GM21360 (cell line): ENCODE measurements around the gene LMTK3.
"Not testable (repeated sequence)": the region's sequence is repeated elsewhere in the genome, so short reads cannot be mapped to it uniquely, and the experiment has no call there.

ENCODE experiments used
- ATAC-seq: cut with Tn5 transposase; IDR thresholded peaks from one replicate; pipeline ENCODE4 v1.9.1; 2021; ENCODE audit warnings: mild to moderate bottlenecking, moderate library complexity; ENCODE audit not compliant: unreplicated experiment

The LMTK3 gene

DNA sequence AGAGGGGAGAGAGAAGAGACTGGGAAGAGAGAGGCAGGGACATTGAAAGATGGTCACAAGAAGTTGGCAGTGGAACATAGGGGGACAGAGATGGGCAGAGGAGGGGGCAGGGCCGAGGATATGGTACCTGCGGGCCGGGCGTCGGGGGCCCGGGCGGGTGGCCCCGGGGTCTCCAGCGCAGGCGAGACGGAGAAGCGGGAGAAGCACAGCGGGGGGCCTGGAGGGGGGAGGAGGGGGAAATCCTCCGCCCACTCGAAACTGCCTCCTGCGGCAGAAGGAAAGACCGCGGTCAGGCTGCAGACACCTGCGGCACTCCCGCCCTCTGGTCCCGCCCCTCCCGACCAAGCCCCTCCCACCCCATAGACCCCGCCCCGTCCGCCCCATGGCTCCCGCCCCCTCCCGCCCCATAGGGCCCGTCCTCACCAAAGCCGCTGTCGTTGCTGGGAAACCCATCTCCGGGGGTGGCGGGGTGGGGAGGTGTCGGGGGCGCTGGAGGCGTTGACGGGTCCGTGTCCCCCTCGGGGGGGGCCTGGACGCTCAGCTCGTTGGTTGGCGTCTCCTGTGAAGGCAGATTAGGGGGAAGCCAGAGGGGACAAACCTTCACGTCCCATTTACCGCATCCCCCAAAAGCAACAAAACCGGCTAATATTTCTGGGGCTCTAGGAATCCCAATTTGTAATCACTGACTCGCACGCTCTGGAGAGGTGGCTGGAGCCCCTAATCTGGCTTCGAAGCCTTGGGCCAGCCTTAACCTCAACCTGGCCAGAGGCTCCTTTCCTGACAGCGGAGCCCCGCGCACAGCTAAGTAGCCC is 20.4 kb downstream of the LMTK3 start:
- no peak for ATAC-seq

DNA sequence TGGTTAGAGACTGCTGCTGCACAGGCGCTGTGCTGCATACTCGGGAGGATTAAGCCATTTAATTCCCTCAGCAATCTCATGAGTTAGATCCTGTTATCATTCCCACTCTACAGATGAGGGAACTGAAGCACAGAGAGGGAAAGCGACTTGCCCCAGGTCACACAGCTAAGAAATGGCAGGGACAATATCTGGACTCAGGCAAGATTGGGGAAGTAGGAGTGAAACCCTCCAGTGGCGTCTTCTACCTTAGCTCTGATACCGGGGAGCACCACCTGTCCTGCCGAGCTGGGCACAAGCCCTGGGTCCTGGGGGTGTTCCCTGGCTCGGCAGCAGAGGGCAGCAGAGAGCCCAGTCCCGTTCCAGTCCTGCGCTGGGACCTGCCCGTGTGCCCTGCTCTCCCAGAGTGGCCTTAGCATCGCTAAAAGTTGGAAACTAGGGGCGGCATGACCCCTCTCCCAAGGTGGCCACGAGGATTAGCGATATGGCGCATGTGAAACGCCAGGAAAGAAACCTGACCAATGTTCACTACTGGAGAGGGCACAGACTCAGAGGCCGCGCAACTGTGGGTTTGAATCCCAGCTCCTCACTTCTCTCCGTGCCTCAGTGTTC is 21.9 kb downstream of the LMTK3 start:
- no peak for ATAC-seq

DNA sequence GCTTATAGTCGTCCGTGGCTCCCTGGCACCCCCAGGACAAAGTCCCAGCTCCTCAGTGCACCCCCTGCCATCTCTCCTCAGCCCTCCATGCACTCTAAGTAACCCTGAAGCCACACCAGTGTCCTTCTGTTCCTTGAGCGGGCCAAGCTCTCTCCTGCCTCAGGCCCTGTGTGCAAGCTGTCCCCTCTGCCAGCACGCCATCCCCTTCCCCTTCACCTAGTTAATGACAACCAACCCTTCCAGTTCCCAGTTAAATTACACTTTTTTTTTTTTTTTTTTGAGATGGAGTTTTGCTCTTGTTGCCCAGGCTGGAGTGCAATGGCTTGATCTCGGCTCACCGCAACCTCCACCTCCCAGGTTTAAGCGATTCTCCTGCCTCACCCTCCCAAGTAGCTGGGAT is 23.2 kb downstream of the LMTK3 start:
- not testable (repeated sequence) for ATAC-seq

DNA sequence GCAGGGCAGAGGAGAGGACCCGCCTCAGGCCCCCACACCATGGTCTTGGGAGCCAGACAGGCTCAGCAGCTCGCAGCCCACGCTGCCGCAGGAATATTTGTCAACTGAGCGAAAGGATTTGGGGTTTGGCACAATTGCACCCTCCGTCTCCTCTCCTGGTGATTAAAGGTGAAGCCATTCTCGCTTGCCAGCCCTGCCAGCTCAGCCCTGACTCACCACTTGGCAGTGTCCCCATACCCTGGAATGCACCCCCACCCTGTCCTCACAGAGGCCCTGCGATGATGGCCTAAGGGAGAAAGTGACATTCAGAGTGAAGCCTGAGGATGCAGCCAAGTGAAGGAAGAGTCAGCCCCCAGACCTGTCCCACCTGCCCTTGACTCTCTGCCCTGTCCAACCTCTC is 23.7 kb downstream of the LMTK3 start:
- ATAC-seq, result no peak

DNA sequence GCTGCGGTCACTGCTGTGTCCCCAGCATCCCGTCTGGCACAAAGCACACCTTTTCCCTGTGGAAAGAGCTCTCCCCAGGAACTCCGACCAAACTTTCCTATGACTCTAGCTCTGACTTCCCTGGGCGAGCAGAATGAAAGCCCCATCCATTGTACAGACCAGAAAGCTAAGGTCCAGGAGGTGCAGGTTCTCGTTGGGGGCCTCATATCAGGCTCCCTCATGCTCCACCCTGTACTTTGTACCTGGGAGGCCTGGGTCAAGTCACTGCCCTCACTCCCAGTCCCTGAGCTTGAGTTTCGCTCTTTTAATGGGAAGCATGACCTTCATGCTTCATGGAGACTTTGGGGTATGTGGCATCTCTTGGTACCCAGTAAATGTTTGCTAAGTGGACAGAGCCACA is 24.1 kb downstream of the LMTK3 start:
- no peak for ATAC-seq

DNA sequence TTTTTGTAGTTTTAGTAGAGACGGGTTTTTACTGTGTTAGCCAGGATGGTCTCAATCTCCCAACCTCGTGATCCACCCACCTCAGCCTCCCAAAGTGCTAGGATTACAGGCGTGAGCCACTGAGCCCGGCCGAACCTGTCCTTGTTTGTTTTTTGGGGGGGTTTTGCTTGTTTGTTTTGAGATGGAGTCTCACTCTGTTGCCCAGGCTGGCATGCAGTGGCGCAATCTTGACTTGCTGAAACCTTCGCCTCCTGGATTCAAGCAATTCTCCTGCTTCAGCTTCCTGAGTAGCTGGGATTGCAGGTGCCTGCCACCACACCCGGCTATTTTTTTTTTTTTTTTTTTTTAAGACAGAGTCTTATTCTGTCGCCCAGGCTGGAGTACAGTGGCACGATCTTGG is 24.9 kb downstream of the LMTK3 start:
- ATAC-seq, result not testable (repeated sequence)

DNA sequence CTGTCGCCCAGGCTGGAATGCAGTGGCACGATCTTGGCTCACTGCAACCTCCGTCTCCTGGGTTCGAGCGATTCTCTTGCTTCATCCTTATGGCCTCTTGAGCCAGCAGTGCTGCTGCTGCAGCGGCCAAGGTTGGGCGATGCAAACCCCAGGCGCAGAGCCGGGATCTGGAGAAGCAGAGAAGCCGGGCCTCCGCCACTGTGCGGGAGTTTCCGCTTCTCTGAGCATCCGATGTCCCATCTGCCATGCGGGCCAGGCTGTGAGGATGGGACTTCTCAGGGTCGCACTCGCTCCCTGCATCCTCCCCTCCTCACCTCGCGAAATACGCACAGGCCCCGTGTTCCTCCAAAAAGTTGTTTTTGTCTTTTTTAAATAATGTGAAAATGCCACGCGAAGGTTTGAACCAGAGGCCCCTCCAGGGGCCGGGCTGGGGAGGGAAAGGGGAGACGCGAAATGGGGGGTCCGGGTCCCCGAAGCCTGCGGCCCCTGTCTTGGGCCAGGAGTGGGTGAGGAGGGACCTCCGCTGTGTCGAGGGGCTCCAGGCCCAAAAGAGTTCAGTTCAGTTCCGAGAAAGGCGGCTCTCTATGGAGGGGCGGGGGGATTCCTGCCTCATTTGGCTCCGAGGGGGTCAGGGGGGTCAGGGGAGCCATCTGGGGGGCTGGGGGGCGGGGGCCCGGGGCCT is 26.6 kb downstream of the LMTK3 start:
- ATAC-seq, result no peak

DNA sequence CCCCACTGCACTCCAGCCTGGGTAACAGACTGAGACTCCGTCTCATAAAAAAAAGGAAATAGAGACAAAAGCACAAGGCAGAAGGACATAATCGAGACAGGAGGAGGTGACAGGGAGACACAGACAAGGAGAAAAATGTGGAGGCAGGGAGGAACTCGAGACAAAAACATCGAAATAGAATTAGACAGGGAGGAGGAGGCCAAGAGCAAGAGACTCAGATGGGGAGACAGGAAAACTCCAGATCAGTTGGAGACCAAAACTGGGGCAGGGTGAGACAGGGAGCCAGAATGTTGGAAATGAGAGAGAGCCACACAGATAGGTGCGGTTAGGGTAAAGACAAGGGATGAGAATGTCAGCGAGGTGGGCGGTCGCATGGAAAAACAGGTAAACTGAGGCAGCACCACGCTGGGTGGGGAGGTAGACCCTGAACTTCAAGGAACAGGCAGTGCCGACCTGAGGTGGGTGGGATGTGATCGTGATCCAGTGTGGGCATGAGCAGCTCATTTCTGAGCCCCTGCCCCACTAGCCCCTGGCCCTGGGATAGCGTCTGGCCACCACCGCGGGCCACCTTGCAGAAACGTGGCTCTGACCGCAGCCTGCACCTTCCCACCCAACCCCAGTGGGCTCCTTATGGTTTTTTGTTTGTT is 27.3 kb downstream of the LMTK3 start:
- ATAC-seq, result no peak

DNA sequence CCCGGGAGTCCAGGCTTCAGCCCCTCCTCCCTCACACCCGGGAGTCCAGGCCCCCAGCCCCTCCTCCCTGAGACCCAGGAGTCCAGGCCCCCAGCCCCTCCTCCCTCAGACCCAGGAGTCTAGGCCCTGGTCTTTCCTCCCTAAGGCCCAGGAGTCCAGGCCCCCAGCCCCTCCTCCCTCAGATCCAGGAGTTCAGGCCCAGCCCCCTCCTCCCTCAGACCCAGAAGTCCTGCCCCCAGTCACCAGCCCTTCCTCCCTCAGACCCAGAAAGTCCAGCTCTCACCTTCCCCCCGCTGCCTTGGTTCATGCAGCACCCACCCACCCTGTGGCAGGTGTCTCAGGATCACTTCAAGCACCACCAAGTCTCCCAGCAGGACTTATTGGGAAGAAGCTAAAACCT is 28.3 kb downstream of the LMTK3 start:
- no peak for ATAC-seq

DNA sequence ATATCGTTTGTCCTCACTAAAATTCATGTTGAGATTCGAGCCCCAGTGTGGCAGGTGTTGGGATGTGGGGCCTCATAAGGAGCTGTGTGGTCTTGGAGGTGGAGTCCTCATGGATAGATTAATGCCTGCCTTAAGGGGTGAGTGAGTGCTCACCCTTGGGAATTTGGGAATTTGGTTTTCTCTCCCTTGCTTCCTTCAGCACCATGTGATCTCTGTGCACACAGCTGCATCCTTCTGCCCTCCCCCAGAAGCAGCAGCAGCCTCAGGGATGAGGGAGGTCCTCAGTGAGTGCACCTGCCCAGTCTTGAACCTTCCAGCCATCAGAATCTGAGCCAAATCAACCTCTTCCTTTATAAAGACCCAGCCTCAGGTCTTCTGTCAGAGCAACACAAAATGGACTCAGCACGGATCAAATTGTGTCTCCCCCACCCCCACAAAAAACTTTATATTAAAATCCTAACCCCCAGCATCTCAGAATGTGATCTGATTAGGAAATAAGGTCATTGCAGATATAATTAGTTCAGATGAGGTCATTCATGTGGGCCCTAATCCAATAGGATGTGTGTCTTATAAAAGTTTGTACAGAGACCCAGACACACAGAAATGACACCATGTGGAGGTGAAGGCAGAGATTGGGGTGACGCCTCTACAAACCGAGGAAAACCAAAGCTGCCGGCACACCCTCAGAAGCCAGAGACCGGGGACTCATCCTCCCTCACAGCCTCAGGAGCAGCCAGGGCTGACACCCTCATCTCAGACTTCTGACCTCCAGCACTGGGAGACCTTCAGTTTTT is 29.6 kb downstream of the LMTK3 start:
- no peak for ATAC-seq

DNA sequence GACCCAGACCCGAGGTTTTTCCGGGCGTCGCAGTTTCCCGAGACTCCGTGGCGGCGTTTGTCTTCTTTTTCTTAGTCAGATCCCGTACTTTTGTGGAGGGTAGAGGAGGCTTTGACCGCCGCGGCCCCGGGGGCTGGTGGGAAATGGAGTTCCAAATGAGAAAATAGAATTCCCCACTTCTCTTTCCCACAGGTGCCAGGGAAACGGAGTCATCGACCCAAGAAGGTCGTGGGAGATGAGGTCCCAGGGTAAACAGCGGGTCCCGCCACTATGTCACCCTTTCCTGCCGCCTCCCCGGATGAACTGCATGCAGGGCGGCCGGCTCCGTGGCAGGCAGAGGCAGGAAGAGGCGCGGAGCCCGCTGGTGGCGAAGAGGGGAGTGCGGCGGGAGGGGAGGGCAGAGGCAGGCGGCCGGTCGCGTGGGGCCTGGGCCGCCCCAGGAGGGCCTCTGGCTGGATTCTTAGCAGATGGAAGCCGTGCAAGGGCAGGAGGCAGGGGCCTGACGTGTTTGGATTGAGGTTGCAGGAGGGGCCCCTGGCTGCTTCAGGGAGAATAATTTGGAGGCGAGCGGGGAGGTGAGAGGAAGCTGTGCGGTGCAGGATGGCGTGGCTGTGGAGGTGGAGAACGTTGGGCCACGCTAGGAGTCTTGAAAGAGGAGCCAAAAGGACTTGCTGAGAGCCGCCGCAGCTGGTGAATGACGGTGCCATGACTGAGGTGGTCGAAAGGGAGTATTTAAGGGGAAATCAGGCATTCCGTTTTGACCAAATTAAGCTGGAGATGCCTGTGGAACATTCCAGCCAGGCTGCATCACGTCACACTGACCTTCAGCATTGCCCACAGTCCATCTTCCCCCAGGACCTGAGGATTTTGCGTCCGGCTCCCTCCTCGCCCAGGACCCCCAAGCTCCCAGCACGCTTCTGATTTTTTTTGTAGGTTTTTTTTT is 30.8 kb downstream of the LMTK3 start:
- no peak for ATAC-seq

DNA sequence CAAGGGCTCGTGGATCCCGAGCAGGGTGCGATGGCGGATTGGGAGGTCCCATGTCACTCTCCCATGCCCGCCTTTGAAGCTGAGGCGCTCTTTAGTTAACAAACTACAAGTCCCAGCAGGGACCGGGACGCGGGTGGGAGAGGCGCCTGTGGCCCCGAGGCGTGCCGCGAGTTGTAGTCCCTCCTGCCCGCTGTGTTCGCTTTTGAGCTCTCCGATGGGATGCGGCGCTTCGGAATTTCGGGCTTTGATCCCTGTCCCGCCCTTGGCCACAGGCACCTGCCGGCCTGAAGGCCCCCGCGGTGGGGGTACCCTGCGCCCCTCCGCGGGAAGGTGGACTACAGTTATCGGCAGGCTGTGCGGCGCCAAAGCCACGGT is 31.5 kb downstream of the LMTK3 start:
- ATAC-seq, result no peak

DNA sequence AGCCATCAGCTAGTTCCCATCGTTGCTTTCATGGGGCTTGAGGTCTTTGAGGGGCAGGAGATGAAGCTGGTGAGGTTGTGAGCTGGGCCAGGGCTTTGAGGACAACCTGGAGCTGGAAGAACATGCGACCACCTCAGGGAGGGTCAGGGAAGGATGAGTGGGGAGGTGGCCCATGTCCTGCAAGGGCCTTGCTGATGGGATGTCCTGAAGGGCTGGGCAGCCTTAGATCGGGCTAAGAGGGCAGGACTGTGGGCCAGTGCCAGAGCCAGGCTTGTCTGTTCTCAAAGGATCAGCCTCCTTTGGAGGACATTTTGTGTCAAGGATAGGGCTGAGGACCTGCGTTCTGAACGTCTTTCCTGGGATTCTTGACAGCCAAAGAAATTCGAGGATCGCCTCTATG is 31.9 kb downstream of the LMTK3 start:
- no peak for ATAC-seq

DNA sequence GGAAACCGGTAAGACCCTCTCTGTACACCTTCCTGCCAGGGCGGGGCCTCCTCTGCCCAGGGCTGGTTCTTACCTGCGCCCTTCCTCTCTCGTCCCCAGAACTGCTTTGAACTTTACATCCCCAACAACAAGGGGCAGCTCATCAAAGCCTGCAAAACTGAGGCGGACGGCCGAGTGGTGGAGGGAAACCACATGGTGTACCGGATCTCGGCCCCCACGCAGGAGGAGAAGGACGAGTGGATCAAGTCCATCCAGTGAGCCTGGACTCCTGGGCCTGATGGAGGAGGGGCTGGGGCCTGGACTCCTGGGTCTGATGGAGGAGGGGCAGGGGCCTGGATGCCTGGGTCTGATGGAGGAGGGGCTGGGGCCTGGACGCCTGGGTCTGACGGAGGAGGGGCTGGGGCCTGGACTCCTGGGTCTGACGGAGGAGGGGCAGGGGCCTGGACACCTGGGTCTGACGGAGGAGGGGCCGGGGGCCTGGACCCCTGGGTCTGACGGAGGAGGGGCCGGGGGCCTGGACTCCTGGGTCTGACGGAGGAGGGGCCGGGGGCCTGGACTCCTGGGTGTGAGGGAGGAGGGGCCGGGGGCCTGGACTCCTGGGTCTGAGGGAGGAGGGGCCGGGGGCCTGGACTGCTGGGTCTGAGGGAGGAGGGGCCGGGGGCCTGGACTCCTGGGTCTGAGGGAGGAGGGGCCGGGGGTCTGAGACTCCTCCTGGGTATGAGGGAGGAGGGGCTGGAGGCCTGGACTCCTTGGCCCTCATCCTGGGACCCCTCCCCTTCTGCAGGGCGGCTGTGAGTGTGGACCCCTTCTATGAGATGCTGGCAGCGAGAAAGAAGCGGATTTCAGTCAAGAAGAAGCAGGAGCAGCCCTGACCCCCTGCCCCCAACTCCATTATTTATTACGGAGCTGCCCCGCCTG is 33.0 kb downstream of the LMTK3 start:
- no peak for ATAC-seq

DNA sequence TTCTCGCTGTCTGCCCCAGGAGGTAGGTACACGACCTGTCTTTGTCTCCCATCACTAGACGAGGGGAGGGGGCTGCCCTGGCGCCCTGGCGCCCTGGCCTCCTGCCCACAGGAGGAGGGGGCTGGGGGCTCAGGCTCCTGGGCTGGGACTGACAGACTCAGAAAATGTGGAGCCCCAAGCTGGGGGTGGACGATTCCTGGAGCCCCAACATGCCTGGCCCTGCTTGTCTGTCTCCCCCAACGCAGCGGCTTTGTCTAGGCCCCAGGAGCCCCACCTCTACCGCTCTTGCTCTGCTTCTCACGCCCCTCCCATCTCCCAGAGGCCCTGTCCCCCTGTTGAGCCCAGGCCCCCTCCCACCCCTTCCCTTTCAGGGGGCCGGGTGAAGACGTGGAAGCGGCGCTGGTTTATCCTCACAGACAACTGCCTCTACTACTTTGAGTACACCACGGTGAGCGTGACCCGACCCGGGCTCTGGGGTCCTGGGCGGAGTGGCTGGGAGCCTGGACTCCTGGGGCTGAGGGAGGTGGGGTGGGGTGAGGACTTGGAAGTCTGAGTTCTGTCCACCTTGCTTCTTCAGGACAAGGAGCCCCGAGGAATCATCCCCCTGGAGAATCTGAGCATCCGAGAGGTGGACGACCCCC is 33.8 kb downstream of the LMTK3 start:
- no peak for ATAC-seq

DNA sequence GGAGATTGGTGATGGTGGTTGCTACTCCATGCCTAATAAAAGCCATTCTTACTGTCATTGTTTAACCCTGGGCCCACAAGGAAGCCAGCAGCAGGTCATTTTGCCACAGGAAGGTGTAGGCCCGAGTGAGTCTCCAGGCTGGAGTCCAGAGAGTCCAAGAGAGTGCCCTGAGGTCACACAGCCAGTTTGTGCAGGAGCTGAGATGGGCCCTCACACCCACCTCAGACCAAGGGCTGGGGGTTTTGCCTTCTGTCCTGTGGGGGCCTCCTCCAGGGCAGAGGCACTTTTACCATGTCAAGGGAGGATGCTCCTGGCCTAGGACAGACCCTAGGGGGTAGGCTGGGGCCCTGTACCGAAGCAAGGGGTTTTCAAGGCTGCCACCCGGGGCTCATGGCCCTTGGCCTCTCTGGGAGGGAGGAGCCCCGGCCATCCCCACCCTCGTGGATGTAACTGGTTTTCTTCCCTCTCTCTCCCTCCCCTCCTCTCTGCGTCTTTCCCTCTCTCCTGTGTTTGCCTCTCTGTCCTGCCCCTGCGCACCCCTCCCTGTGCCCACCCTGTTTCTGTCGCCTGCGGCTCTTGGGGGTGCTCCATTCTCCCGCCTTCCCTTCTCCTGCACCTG is 34.5 kb downstream of the LMTK3 start:
- ATAC-seq, result no peak

DNA sequence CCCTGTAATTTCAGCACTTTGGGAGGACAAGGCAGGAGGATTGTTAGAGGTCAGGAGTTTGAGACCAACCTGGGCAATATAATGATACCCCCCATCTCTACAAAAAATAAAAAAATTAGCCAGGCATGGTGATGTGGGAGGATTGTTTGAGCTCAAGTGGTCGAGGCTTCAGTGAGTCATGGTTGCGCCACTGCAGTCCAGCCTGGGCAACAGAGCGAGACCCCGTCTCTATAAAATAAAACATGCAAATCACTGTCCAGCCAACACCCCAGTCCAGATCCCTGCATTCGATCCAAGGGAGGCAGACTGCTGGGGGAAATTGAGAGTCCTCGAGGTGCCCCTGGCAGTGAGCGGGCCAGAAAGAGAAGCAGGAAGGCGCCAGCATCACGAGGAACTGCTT is 35.5 kb downstream of the LMTK3 start:
- ATAC-seq, result no peak
